ENCODE results near the gene DYTN.

GRCh38 chr2:206736935-206737334 lies 18.7 kb upstream of the DYTN start:
- TF ChIP-seq CTCF (IDR thresholded peaks at IDR 0.05; ENCODE audit: poor library complexity) (no peak), EZH2 (IDR thresholded peaks at IDR 0.05; ENCODE audit: borderline replicate concordance) (no peak)
